ENCODE data around the gene STARD5. TPM values are rescaled to one million over a fixed set of nuclear protein-coding genes. Genes with fewer than 3 reads are reported as not detected.
"Not testable (repeated sequence)": the region's sequence is repeated elsewhere in the genome, so short reads cannot be mapped to it uniquely, and the experiment has no call there.

Gene STARD5
- total RNA-seq, 2 donors from 2014 or later: 2.0 to 5.4 TPM

- no peak overlapping the region for H3K4me3 Mint-ChIP-seq
- no peaks in the 10 kb centered on the region for H3K36me3 ChIP-seq (ENCODE audit: control insufficient read depth, insufficient read depth, low read length)
- H3K36me3 Mint-ChIP-seq (ENCODE audit: low read depth): no peaks in the 10 kb centered on the region
- no peak overlapping the region for H3K9ac ChIP-seq (ENCODE audit: extremely low read depth, low read length, poor library complexity, severe bottlenecking)
- TF ChIP-seq CTCF (conservative IDR thresholded peaks at IDR 0.05): no peak
- H3K4me1 ChIP-seq (ENCODE audit: control insufficient read depth, insufficient read depth, low read length): peaks cover 5% of the 10 kb centered on the region
- H3K27me3 Mint-ChIP-seq (ENCODE audit: insufficient read depth): no peaks in the 10 kb centered on the region
- no peaks in the 10 kb centered on the region for H3K9me3 ChIP-seq (ENCODE audit: control insufficient read depth, low read length)
- no peak for DNase-seq
- H3K4me1 Mint-ChIP-seq: peaks cover 21% of the 10 kb centered on the region
- H3K9me3 Mint-ChIP-seq: no peaks in the 10 kb centered on the region
- H3K27ac ChIP-seq (ENCODE audit: low read depth, low read length): no peak overlapping the region
- H3K27ac Mint-ChIP-seq: no peak overlapping the region
- no peak overlapping the region for H3K4me3 ChIP-seq (ENCODE audit: low read length)
- H3K27me3 ChIP-seq (ENCODE audit: control insufficient read depth, insufficient read depth, low read length, poor library complexity, severe bottlenecking): no peaks in the 10 kb centered on the region
- WGBS, 2 experiments (ENCODE audit: insufficient coverage in 1 of 2, insufficient read length in 1 of 2): 91 to 95% methylated on average over 15 of the region's 15 CpGs
These were observed 7.7 kb upstream of the STARD5 start for GRCh38 chr15:81331600-81331999.

- not testable (repeated sequence) for DNase-seq; H3K36me3 Mint-ChIP-seq (ENCODE audit: low read depth); H3K9me3 Mint-ChIP-seq; H3K4me1 ChIP-seq (ENCODE audit: control insufficient read depth, insufficient read depth, low read length); H3K27ac ChIP-seq (ENCODE audit: low read depth, low read length); H3K4me3 Mint-ChIP-seq; H3K27me3 Mint-ChIP-seq (ENCODE audit: insufficient read depth); H3K27ac Mint-ChIP-seq; H3K27me3 ChIP-seq (ENCODE audit: control insufficient read depth, insufficient read depth, low read length, poor library complexity, severe bottlenecking); H3K4me3 ChIP-seq (ENCODE audit: low read length); H3K9me3 ChIP-seq (ENCODE audit: control insufficient read depth, low read length); H3K36me3 ChIP-seq (ENCODE audit: control insufficient read depth, insufficient read depth, low read length); H3K9ac ChIP-seq (ENCODE audit: extremely low read depth, low read length, poor library complexity, severe bottlenecking)
- peaks cover 21% of the 10 kb centered on the region for H3K4me1 Mint-ChIP-seq
- 84 to 91% methylated on average over 5 to 9 of the region's 9 CpGs for WGBS, 2 experiments (ENCODE audit: insufficient coverage in 1 of 2, insufficient read length in 1 of 2)
These were observed 7.2 kb upstream of the STARD5 start for GRCh38 chr15:81331141-81331540.

GRCh38 chr15:81330366-81331090, 6.6 kb upstream of the STARD5 start:
- 89 to 91% methylated on average over 5 of the region's 5 CpGs for WGBS, 2 experiments (ENCODE audit: insufficient coverage in 1 of 2, insufficient read length in 1 of 2)
- no peak overlapping the region for H3K4me3 Mint-ChIP-seq
- no peak for DNase-seq
- no peaks in the 10 kb centered on the region for H3K27me3 ChIP-seq (ENCODE audit: control insufficient read depth, insufficient read depth, low read length, poor library complexity, severe bottlenecking)
- no peaks in the 10 kb centered on the region for H3K9me3 Mint-ChIP-seq
- H3K4me1 ChIP-seq (ENCODE audit: control insufficient read depth, insufficient read depth, low read length): peaks cover 5% of the 10 kb centered on the region
- no peaks in the 10 kb centered on the region for H3K36me3 ChIP-seq (ENCODE audit: control insufficient read depth, insufficient read depth, low read length)
- H3K27me3 Mint-ChIP-seq (ENCODE audit: insufficient read depth): peaks cover under 1% of the 10 kb centered on the region
- peaks cover 21% of the 10 kb centered on the region for H3K4me1 Mint-ChIP-seq
- no peak overlapping the region for H3K27ac Mint-ChIP-seq
- no peak overlapping the region for H3K27ac ChIP-seq (ENCODE audit: low read depth, low read length)
- no peak for TF ChIP-seq CTCF (conservative IDR thresholded peaks at IDR 0.05)
- H3K9me3 ChIP-seq (ENCODE audit: control insufficient read depth, low read length): no peaks in the 10 kb centered on the region
- H3K4me3 ChIP-seq (ENCODE audit: low read length): no peak overlapping the region
- no peaks in the 10 kb centered on the region for H3K36me3 Mint-ChIP-seq (ENCODE audit: low read depth)
- no peak overlapping the region for H3K9ac ChIP-seq (ENCODE audit: extremely low read depth, low read length, poor library complexity, severe bottlenecking)

GRCh38 chr15:81329446-81329845, 5.5 kb upstream of the STARD5 start:
- Mint-ChIP-seq H3K4me1 (peaks cover 15% of the 10 kb centered on the region), H3K27me3 (ENCODE audit: insufficient read depth) (peaks cover 11% of the 10 kb centered on the region), H3K9me3 (no peaks in the 10 kb centered on the region)

More at GRCh38 chr15:81329446-81329845, 5.5 kb upstream of the STARD5 start:
- H3K27me3 ChIP-seq (ENCODE audit: control insufficient read depth, insufficient read depth, low read length, poor library complexity, severe bottlenecking): no peaks in the 10 kb centered on the region
- no peak for TF ChIP-seq CTCF (conservative IDR thresholded peaks at IDR 0.05)
- DNase-seq: no peak
- H3K36me3 ChIP-seq (ENCODE audit: control insufficient read depth, insufficient read depth, low read length): no peaks in the 10 kb centered on the region
- no peaks in the 10 kb centered on the region for H3K9me3 ChIP-seq (ENCODE audit: control insufficient read depth, low read length)
- no peaks in the 10 kb centered on the region for H3K36me3 Mint-ChIP-seq (ENCODE audit: low read depth)
- peaks cover 5% of the 10 kb centered on the region for H3K4me1 ChIP-seq (ENCODE audit: control insufficient read depth, insufficient read depth, low read length)
- H3K27ac ChIP-seq (ENCODE audit: low read depth, low read length): no peak overlapping the region
- 95 to 100% methylated on average over 1 to 2 of the region's 2 CpGs for WGBS, 2 experiments (ENCODE audit: insufficient coverage in 1 of 2, insufficient read length in 1 of 2)
- no peak overlapping the region for H3K27ac Mint-ChIP-seq
- no peak overlapping the region for H3K9ac ChIP-seq (ENCODE audit: extremely low read depth, low read length, poor library complexity, severe bottlenecking)
- no peak overlapping the region for H3K4me3 ChIP-seq (ENCODE audit: low read length)
- H3K4me3 Mint-ChIP-seq: no peak overlapping the region
